Measurements from ENCODE around the gene COLQ.
"Not testable (repeated sequence)": the region's sequence is repeated elsewhere in the genome, so short reads cannot be mapped to it uniquely, and the experiment has no call there.

COLQ gene

GRCh38 chr3:15462451-15462850 is 59.1 kb downstream of the COLQ start:
- H3K27me3 ChIP-seq (replicated peaks in 2 of 5; ENCODE audit: control insufficient read depth in 4 of 5, insufficient read depth in 5 of 5, low read length in 4 of 5) = no peaks in the 10 kb centered on the region
- CTCF ChIA-PET = interaction anchor here (1.4 kb wide), 1 partner anchor 8 kb away, joined by 4 read pairs; no protein-coding TSS in a partner anchor
- H3K36me3 ChIP-seq (ENCODE audit: control insufficient read depth in 4 of 4, insufficient read depth in 4 of 4, low read length in 3 of 4) = no peaks in the 10 kb centered on the region
- POLR2A ChIA-PET = no interaction called here
- peaks cover 11 to 30% (median 28%) of the 10 kb centered on the region in 4 experiments for H3K4me1 ChIP-seq (ENCODE audit: control extremely low read depth in 1 of 4, control insufficient read depth in 4 of 4, insufficient read depth in 4 of 4, low read length in 3 of 4)
- no peak overlapping the region for H3K27ac ChIP-seq (ENCODE audit: insufficient read depth in 1 of 2, low read depth in 1 of 2, low read length in 2 of 2, poor library complexity in 1 of 2, severe bottlenecking in 2 of 2)
- DNase-seq = peak in 2 of 3 donors; percentile 13 to 32
- 62% methylated on average over 4 of the region's 5 CpGs for WGBS (ENCODE audit: insufficient coverage)
- peaks cover 0 to 2% (median 0%) of the 10 kb centered on the region in 5 experiments for H3K9me3 ChIP-seq (ENCODE audit: control extremely low read depth in 1 of 5, control insufficient read depth in 4 of 5, insufficient read depth in 2 of 5, low read depth in 1 of 5, low read length in 4 of 5)
- H3K4me3 ChIP-seq (ENCODE audit: control insufficient read depth in 1 of 7, extremely low read depth in 1 of 7, insufficient read depth in 4 of 7, low read depth in 2 of 7, low read length in 6 of 7) = no peak overlapping the region

- Histone ChIP-seq H3K4me1 (ENCODE audit: control extremely low read depth in 1 of 4, control insufficient read depth in 4 of 4, insufficient read depth in 4 of 4, low read length in 3 of 4) (peaks cover 11 to 29% (median 27%) of the 10 kb centered on the region in 4 experiments), H3K27me3 (replicated peaks in 2 of 5; ENCODE audit: control insufficient read depth in 4 of 5, insufficient read depth in 5 of 5, low read length in 4 of 5) (no peaks in the 10 kb centered on the region), H3K9me3 (ENCODE audit: control extremely low read depth in 1 of 5, control insufficient read depth in 4 of 5, insufficient read depth in 2 of 5, low read depth in 1 of 5, low read length in 4 of 5) (peaks cover 0 to 2% (median 0%) of the 10 kb centered on the region in 5 experiments), H3K4me3 (ENCODE audit: control insufficient read depth in 1 of 7, extremely low read depth in 1 of 7, insufficient read depth in 4 of 7, low read depth in 2 of 7, low read length in 6 of 7) (peak overlapping the region in 2 of 7 experiments; percentile 22 to 47), H3K36me3 (ENCODE audit: control insufficient read depth in 4 of 4, insufficient read depth in 4 of 4, low read length in 3 of 4) (no peaks in the 10 kb centered on the region), H3K27ac (ENCODE audit: insufficient read depth in 1 of 2, low read depth in 1 of 2, low read length in 2 of 2, poor library complexity in 1 of 2, severe bottlenecking in 2 of 2) (no peak overlapping the region)
- peak; percentile 51 to 95 (median 94) for DNase-seq
- ChIA-PET POLR2A (interaction anchor here (0.5 to 0.8 kb wide), 2 partner anchors 31 to 504 kb away, joined by 3 read pairs; no protein-coding TSS in a partner anchor), CTCF (interaction anchor here (1.0 to 2.5 kb wide), 4 partner anchors 13 to 62 kb away, joined by 3 to 6 read pairs (median 4); no protein-coding TSS in a partner anchor)
- 4% methylated on average over 4 of the region's 4 CpGs for WGBS (ENCODE audit: insufficient coverage)
Measured at GRCh38 chr3:15460891-15461531, 60.5 kb downstream of the COLQ start.

- no peaks in the 10 kb centered on the region for H3K27me3 ChIP-seq (replicated peaks in 2 of 5; ENCODE audit: control insufficient read depth in 4 of 5, insufficient read depth in 5 of 5, low read length in 4 of 5)
- DNase-seq = peak in 1 of 3 donors; percentile 11
- H3K4me1 ChIP-seq (ENCODE audit: control extremely low read depth in 1 of 4, control insufficient read depth in 4 of 4, insufficient read depth in 4 of 4, low read length in 3 of 4) = peaks cover 11 to 29% (median 27%) of the 10 kb centered on the region in 4 experiments
- no peak overlapping the region for H3K27ac ChIP-seq (ENCODE audit: insufficient read depth in 1 of 2, low read depth in 1 of 2, low read length in 2 of 2, poor library complexity in 1 of 2, severe bottlenecking in 2 of 2)
- ChIA-PET POLR2A (no interaction called here), CTCF (interaction anchor here (1.2 kb wide), 1 partner anchor 14 kb away, joined by 3 read pairs; no protein-coding TSS in a partner anchor)
- no peaks in the 10 kb centered on the region for H3K36me3 ChIP-seq (ENCODE audit: control insufficient read depth in 4 of 4, insufficient read depth in 4 of 4, low read length in 3 of 4)
- H3K4me3 ChIP-seq (ENCODE audit: control insufficient read depth in 1 of 7, extremely low read depth in 1 of 7, insufficient read depth in 4 of 7, low read depth in 2 of 7, low read length in 6 of 7) = no peak overlapping the region
- 81% methylated on average over 4 of the region's 7 CpGs for WGBS (ENCODE audit: insufficient coverage)
- peaks cover 0 to 2% (median 0%) of the 10 kb centered on the region in 5 experiments for H3K9me3 ChIP-seq (ENCODE audit: control extremely low read depth in 1 of 5, control insufficient read depth in 4 of 5, insufficient read depth in 2 of 5, low read depth in 1 of 5, low read length in 4 of 5)
Measured at GRCh38 chr3:15458212-15458780, 63.2 kb downstream of the COLQ start.

GRCh38 chr3:15456915-15457314 is 64.6 kb downstream of the COLQ start:
- H3K36me3 ChIP-seq (ENCODE audit: control insufficient read depth in 4 of 4, insufficient read depth in 4 of 4, low read length in 3 of 4); H3K9me3 ChIP-seq (ENCODE audit: control extremely low read depth in 1 of 5, control insufficient read depth in 4 of 5, insufficient read depth in 2 of 5, low read depth in 1 of 5, low read length in 4 of 5); DNase-seq; POLR2A ChIA-PET; H3K27me3 ChIP-seq (replicated peaks in 2 of 5; ENCODE audit: control insufficient read depth in 4 of 5, insufficient read depth in 5 of 5, low read length in 4 of 5); H3K27ac ChIP-seq (ENCODE audit: insufficient read depth in 1 of 2, low read depth in 1 of 2, low read length in 2 of 2, poor library complexity in 1 of 2, severe bottlenecking in 2 of 2); H3K4me3 ChIP-seq (ENCODE audit: control insufficient read depth in 1 of 7, extremely low read depth in 1 of 7, insufficient read depth in 4 of 7, low read depth in 2 of 7, low read length in 6 of 7): not testable (repeated sequence)
- WGBS (ENCODE audit: insufficient coverage) = 97% methylated on average over 4 of the region's 10 CpGs
- H3K4me1 ChIP-seq (ENCODE audit: control extremely low read depth in 1 of 4, control insufficient read depth in 4 of 4, insufficient read depth in 4 of 4, low read length in 3 of 4) = peaks cover 11 to 21% (median 19%) of the 10 kb centered on the region in 4 experiments
- CTCF ChIA-PET = interaction anchor here (0.7 to 2.6 kb wide), 2 partner anchors 13 to 42 kb away, joined by 3 to 9 read pairs; no protein-coding TSS in a partner anchor

GRCh38 chr3:15456321-15456720 is 65.2 kb downstream of the COLQ start:
- no peaks in the 10 kb centered on the region for H3K36me3 ChIP-seq (ENCODE audit: control insufficient read depth in 4 of 4, insufficient read depth in 4 of 4, low read length in 3 of 4)

GRCh38 chr3:15455756-15456155 is 65.8 kb downstream of the COLQ start:
- ChIA-PET CTCF (interaction anchor here (2.6 kb wide), 1 partner anchor 12 kb away, joined by 9 read pairs; no protein-coding TSS in a partner anchor), POLR2A (interaction anchor here (0.6 kb wide), 1 partner anchor 374 kb away, joined by 5 read pairs; no protein-coding TSS in a partner anchor)
- WGBS (ENCODE audit: insufficient coverage) = 100% methylated on average over 7 of the region's 7 CpGs

More at GRCh38 chr3:15456321-15456720, 65.2 kb downstream of the COLQ start:
- Histone ChIP-seq H3K27me3 (replicated peaks in 2 of 5; ENCODE audit: control insufficient read depth in 4 of 5, insufficient read depth in 5 of 5, low read length in 4 of 5) (no peaks in the 10 kb centered on the region), H3K4me1 (ENCODE audit: control extremely low read depth in 1 of 4, control insufficient read depth in 4 of 4, insufficient read depth in 4 of 4, low read length in 3 of 4) (peaks cover 11 to 16% (median 14%) of the 10 kb centered on the region in 4 experiments), H3K4me3 (ENCODE audit: control insufficient read depth in 1 of 7, extremely low read depth in 1 of 7, insufficient read depth in 4 of 7, low read depth in 2 of 7, low read length in 6 of 7) (no peak overlapping the region), H3K9me3 (ENCODE audit: control extremely low read depth in 1 of 5, control insufficient read depth in 4 of 5, insufficient read depth in 2 of 5, low read depth in 1 of 5, low read length in 4 of 5) (peaks cover 0 to 2% (median 0%) of the 10 kb centered on the region in 5 experiments), H3K27ac (ENCODE audit: insufficient read depth in 1 of 2, low read depth in 1 of 2, low read length in 2 of 2, poor library complexity in 1 of 2, severe bottlenecking in 2 of 2) (no peak overlapping the region)
- POLR2A ChIA-PET = interaction anchor here (0.6 kb wide), 1 partner anchor 374 kb away, joined by 5 read pairs; no protein-coding TSS in a partner anchor
- 100% methylated on average over 2 of the region's 2 CpGs for WGBS (ENCODE audit: insufficient coverage)
- CTCF ChIA-PET = interaction anchor here (0.7 to 2.6 kb wide), 2 partner anchors 13 to 41 kb away, joined by 3 to 9 read pairs; no protein-coding TSS in a partner anchor
- no peak for DNase-seq

More at GRCh38 chr3:15455756-15456155, 65.8 kb downstream of the COLQ start:
- Histone ChIP-seq H3K27me3 (replicated peaks in 2 of 5; ENCODE audit: control insufficient read depth in 4 of 5, insufficient read depth in 5 of 5, low read length in 4 of 5) (no peaks in the 10 kb centered on the region), H3K27ac (ENCODE audit: insufficient read depth in 1 of 2, low read depth in 1 of 2, low read length in 2 of 2, poor library complexity in 1 of 2, severe bottlenecking in 2 of 2) (no peak overlapping the region), H3K4me3 (ENCODE audit: control insufficient read depth in 1 of 7, extremely low read depth in 1 of 7, insufficient read depth in 4 of 7, low read depth in 2 of 7, low read length in 6 of 7) (no peak overlapping the region), H3K9me3 (ENCODE audit: control extremely low read depth in 1 of 5, control insufficient read depth in 4 of 5, insufficient read depth in 2 of 5, low read depth in 1 of 5, low read length in 4 of 5) (peaks cover 0 to 2% (median 0%) of the 10 kb centered on the region in 5 experiments), H3K36me3 (ENCODE audit: control insufficient read depth in 4 of 4, insufficient read depth in 4 of 4, low read length in 3 of 4) (no peaks in the 10 kb centered on the region), H3K4me1 (ENCODE audit: control extremely low read depth in 1 of 4, control insufficient read depth in 4 of 4, insufficient read depth in 4 of 4, low read length in 3 of 4) (peaks cover 8 to 11% (median 9%) of the 10 kb centered on the region in 4 experiments)
- DNase-seq = no peak
